NCI-H446 (cell line): ENCODE results near the gene EIF4E2.
A peak's percentile ranks its signal among the peaks of the same experiment; 100 is the strongest.
"Not testable (repeated sequence)": the region's sequence is repeated elsewhere in the genome, so short reads cannot be mapped to it uniquely, and the experiment has no call there.

Experiments used
- DNase-seq, 2 experiments: peaks; one replicate each; lab custom pipeline; 2025; lab: John Stamatoyannopoulos, UW

The EIF4E2 gene

GRCh38 chr2:232568161-232568560, 17.7 kb downstream of the EIF4E2 start:
- DNase-seq = no peak

GRCh38 chr2:232569541-232569940, 19.1 kb downstream of the EIF4E2 start:
- DNase-seq = no peak

GRCh38 chr2:232570481-232570880, 20.0 kb downstream of the EIF4E2 start:
- DNase-seq = not testable (repeated sequence)

GRCh38 chr2:232571026-232571474, 20.6 kb downstream of the EIF4E2 start:
- DNase-seq = no peak

- no peak for DNase-seq
Measured at GRCh38 chr2:232573042-232573441, 22.6 kb downstream of the EIF4E2 start.

- no peak for DNase-seq
Measured at GRCh38 chr2:232573771-232574435, 23.4 kb downstream of the EIF4E2 start.

GRCh38 chr2:232574674-232575403, 24.4 kb downstream of the EIF4E2 start:
- DNase-seq = no peak

GRCh38 chr2:232575404-232575746, 24.9 kb downstream of the EIF4E2 start:
- no peak for DNase-seq

- DNase-seq = no peak
Measured at GRCh38 chr2:232576995-232577394, 26.5 kb downstream of the EIF4E2 start.

- DNase-seq = no peak
Measured at GRCh38 chr2:232577841-232578240, 27.4 kb downstream of the EIF4E2 start.

- DNase-seq = no peak
Measured at GRCh38 chr2:232578626-232579025, 28.1 kb downstream of the EIF4E2 start.

GRCh38 chr2:232580648-232580981, 30.1 kb downstream of the EIF4E2 start:
- DNase-seq = no peak

- no peak for DNase-seq
Measured at GRCh38 chr2:232581725-232582124, 31.2 kb downstream of the EIF4E2 start.

- DNase-seq = no peak
Measured at GRCh38 chr2:232584238-232584637, 33.7 kb downstream of the EIF4E2 start.

GRCh38 chr2:232586943-232587505, 36.5 kb downstream of the EIF4E2 start:
- no peak for DNase-seq

GRCh38 chr2:232587512-232587911, 37.0 kb downstream of the EIF4E2 start:
- DNase-seq = no peak

GRCh38 chr2:232588031-232588430, 37.5 kb downstream of the EIF4E2 start:
- no peak for DNase-seq

- DNase-seq = peak; percentile 22 to 59
Measured at GRCh38 chr2:232588680-232589585, 38.4 kb downstream of the EIF4E2 start.

- DNase-seq = no peak
Measured at GRCh38 chr2:232592772-232593395, 42.4 kb downstream of the EIF4E2 start.

- no peak for DNase-seq
Measured at GRCh38 chr2:232593982-232594381, 43.5 kb downstream of the EIF4E2 start.

GRCh38 chr2:232597362-232598079, 47.0 kb downstream of the EIF4E2 start:
- DNase-seq = no peak
